HepG2 (cell line): ENCODE data around the gene STC2. TPM values are rescaled to one million over a fixed set of nuclear protein-coding genes. Genes with fewer than 3 reads are reported as not detected.

Experiments
- ASH2L ChIP-seq: fragments of 300-600, 200-600 bp; sonication (generic); IDR thresholded peaks from 2 replicates; pipeline ENCODE4 v1.7.0; 2017; ENCODE audit warnings: low read depth, mild to moderate bottlenecking, moderate library complexity, mixed read lengths, low read length; ENCODE audit not compliant: insufficient read length
- FOXC1 ChIP-seq: sonication (generic); formaldehyde crosslinking; IDR thresholded peaks from 2 replicates; pipeline ENCODE4 v1.8.0; 2022; ENCODE audit warnings: mild to moderate bottlenecking, missing genetic modification reagents, borderline replicate concordance
- HMG20A ChIP-seq: IDR thresholded peaks from 2 replicates; pipeline ENCODE4 v1.6.1; 2016; ENCODE audit warnings: borderline replicate concordance
- KDM6A ChIP-seq: IDR thresholded peaks from 2 replicates; pipeline ENCODE4 v1.6.1; 2016; ENCODE audit warnings: low read depth
- MYPOP ChIP-seq: sonication (generic); formaldehyde crosslinking; IDR thresholded peaks from 2 replicates; pipeline ENCODE4 v1.8.1; 2023; ENCODE audit warnings: mild to moderate bottlenecking, moderate library complexity, missing genetic modification reagents
- NCOA1 ChIP-seq: sonication (generic); formaldehyde crosslinking; IDR thresholded peaks from 2 replicates; pipeline ENCODE4 v1.9.0; 2021; ENCODE audit warnings: missing genetic modification reagents
- PAWR ChIP-seq: sonication (generic); formaldehyde crosslinking; IDR thresholded peaks from 2 replicates; pipeline ENCODE4 v1.4.0; 2020; ENCODE audit warnings: missing genetic modification reagents, mild to moderate bottlenecking, borderline replicate concordance
- SNRNP70 ChIP-seq: fragments of 200-400 bp; formaldehyde crosslinking; IDR thresholded peaks from 2 replicates; pipeline ENCODE4 v1.6.1; 2017; ENCODE audit warnings: mild to moderate bottlenecking, low read depth, low read length, moderate library complexity
- STAT5B ChIP-seq: sonication (generic); formaldehyde crosslinking; IDR thresholded peaks from 2 replicates; pipeline ENCODE4 v1.4.0; 2020; ENCODE audit warnings: missing genetic modification reagents
- SUZ12 ChIP-seq: fragments of 150-350 bp; IDR thresholded peaks from 2 replicates; pipeline ENCODE4 v1.6.1; 2014; ENCODE audit warnings: low read depth, low read length
- TFDP1 ChIP-seq: IDR thresholded peaks from 2 replicates; pipeline ENCODE4 v1.6.1; 2016; ENCODE audit warnings: missing compliant biosample characterization, missing genetic modification reagents, borderline replicate concordance
- ZFP36 ChIP-seq: fragments of 150-350 bp; IDR thresholded peaks from 2 replicates; pipeline ENCODE4 v1.6.1; 2018; ENCODE audit warnings: borderline replicate concordance, low read length, low read depth; ENCODE audit not compliant: partially characterized antibody
- ZNF232 ChIP-seq: sonication (generic); formaldehyde crosslinking; IDR thresholded peaks from 2 replicates; pipeline ENCODE4 v1.4.0; 2020; ENCODE audit warnings: missing genetic modification reagents, borderline replicate concordance
- ZNF24 ChIP-seq: fragments of 450-650 bp; IDR thresholded peaks from 2 replicates; pipeline ENCODE4 v1.6.1; 2017; ENCODE audit warnings: antibody characterized with exemption, mild to moderate bottlenecking
- ZNF264 ChIP-seq: sonication (generic); formaldehyde crosslinking; IDR thresholded peaks from 2 replicates; pipeline ENCODE4 v1.4.0; 2020; ENCODE audit warnings: missing genetic modification reagents
- ZNF343 ChIP-seq: sonication (generic); formaldehyde crosslinking; IDR thresholded peaks from 2 replicates; pipeline ENCODE4 v1.4.0; 2020; ENCODE audit warnings: mild to moderate bottlenecking, missing genetic modification reagents
- ZNF761 ChIP-seq: sonication (generic); formaldehyde crosslinking; conservative IDR thresholded peaks from 2 replicates; pipeline ENCODE4 v1.4.0; 2020; ENCODE audit warnings: mild to moderate bottlenecking, missing genetic modification reagents
- ZNF788 ChIP-seq: sonication (generic); formaldehyde crosslinking; IDR thresholded peaks from 2 replicates; pipeline ENCODE4 v1.5.0; 2020; ENCODE audit warnings: mild to moderate bottlenecking, missing genetic modification reagents, borderline replicate concordance
- ZSCAN30 ChIP-seq: sonication (generic); formaldehyde crosslinking; IDR thresholded peaks from 2 replicates; pipeline ENCODE4 v1.5.0; 2020; ENCODE audit warnings: mild to moderate bottlenecking, missing genetic modification reagents
- polyA plus RNA-seq, 8 experiments: library from polyadenylated mRNA; depleted of rRNA in 3 of 8; stranded (reverse) in 7 of 8; unstranded in 1 of 8; fragments of >200 nt; fragmentation: Illumina TruSeq in 4 of 8; extraction: Trizol in 4 of 8; gene quantifications; 2 replicates each; pipeline versions ENCODE4 v1.2.1 to v1.2.3, GENCODE V29; 2011 to 2016; ENCODE audit warnings: low read depth in 4 of 8, missing spikeins in 1 of 8, mixed read lengths in 1 of 8; ENCODE audit not compliant: insufficient read depth in 1 of 8
- total RNA-seq, 5 experiments: library from RNA; depleted of rRNA; stranded (reverse); fragments of >200 nt; fragmentation: Illumina TruSeq; extraction: Trizol; gene quantifications; 2 replicates each; pipeline ENCODE4 v1.2.3, GENCODE V29; 2016; ENCODE audit warnings: low read depth in 1 of 5
- TF ChIP-seq, protein P1 (sequence below): sonication (generic); formaldehyde crosslinking; IDR thresholded peaks from 2 replicates; pipeline ENCODE4 v1.4.0; 2020; ENCODE audit warnings: mild to moderate bottlenecking, low read depth, missing genetic modification reagents
- TF ChIP-seq, protein P2 (sequence below): sonication (generic); formaldehyde crosslinking; IDR thresholded peaks from 2 replicates; pipeline ENCODE4 v1.5.0; 2020; ENCODE audit warnings: missing genetic modification reagents, mild to moderate bottlenecking, borderline replicate concordance
- TF ChIP-seq, protein P3 (sequence below): sonication (generic); formaldehyde crosslinking; IDR thresholded peaks from 2 replicates; pipeline ENCODE4 v1.8.0; 2022; ENCODE audit warnings: mild to moderate bottlenecking, missing genetic modification reagents, borderline replicate concordance

Gene STC2
- total and polyA plus RNA-seq, 2 of the 13 experiments (the other 11 are each of a cell fraction or from before 2014, with no cell fraction given) = 27.1 to 69.2 TPM

DNA sequence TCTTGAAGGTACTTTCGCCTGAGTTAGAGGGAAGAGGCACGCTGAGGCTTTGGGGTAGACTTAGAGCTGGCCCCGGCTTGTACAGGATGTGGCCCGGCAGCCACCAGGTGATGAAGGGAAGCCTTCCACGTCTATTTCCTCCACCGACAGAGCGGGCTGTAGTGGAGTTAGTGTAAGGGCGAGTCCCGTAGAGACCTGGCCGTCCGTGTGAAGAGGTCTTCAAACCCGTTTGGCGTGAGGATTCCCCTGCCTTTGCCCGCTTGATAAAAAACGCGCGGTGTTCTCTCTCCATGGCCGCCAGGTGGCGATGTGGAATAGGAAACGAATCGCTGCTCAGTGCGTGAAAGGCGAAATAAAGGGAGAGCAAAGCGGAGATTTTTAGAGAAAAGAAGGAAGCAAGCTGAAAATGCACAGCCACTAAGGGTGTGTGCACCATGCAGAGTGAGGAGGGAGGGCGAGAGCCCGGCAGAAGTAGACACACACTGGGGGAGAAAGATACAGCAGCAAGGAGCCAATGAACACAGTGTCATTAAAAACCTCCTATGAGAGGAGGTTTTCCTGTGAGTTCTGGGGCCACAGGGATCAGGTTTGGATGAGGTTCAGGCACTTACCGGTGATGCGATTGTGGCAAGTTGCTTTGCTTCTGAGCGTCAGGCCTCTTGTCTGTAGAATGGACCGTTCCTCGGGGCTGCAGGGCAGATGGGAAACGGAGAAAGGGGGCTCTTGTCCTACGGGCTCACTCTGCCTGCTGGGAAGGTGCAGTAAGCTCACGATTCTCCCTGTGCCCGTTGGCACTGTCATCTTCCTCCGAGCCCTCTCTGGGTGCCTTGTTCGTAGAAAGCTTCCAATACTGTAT is 34.2 kb downstream of the STC2 start (continued):
- TF ChIP-seq, protein P1, sequence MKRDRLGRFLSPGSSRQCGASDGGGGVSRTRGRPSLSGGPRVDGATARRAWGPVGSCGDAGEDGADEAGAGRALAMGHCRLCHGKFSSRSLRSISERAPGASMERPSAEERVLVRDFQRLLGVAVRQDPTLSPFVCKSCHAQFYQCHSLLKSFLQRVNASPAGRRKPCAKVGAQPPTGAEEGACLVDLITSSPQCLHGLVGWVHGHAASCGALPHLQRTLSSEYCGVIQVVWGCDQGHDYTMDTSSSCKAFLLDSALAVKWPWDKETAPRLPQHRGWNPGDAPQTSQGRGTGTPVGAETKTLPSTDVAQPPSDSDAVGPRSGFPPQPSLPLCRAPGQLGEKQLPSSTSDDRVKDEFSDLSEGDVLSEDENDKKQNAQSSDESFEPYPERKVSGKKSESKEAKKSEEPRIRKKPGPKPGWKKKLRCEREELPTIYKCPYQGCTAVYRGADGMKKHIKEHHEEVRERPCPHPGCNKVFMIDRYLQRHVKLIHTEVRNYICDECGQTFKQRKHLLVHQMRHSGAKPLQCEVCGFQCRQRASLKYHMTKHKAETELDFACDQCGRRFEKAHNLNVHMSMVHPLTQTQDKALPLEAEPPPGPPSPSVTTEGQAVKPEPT = 0 out of 2 replicates have a peak, but pooled peaks have one; percentile 30
- TF ChIP-seq ZNF761 (no peak), HMG20A (CRISPR knock-in tag) (0 out of 2 replicates have a peak, but pooled peaks have one; percentile 31), ZNF343 (no peak), TFDP1 (CRISPR knock-in tag) (peak; percentile 74; the same call in 1 of the 2 replicates), ZNF264 (CRISPR knock-in tag) (no peak), ZFP36 (no peak), ZSCAN30 (no peak), ZNF788 (CRISPR knock-in tag) (no peak; the same call in 1 of the 2 replicates), STAT5B (no peak), KDM6A (no peak), ZNF232 (CRISPR knock-in tag) (no peak), MYPOP (CRISPR knock-in tag) (peak; percentile 68), SUZ12 (no peak), PAWR (no peak), NCOA1 (CRISPR knock-in tag) (no peak), ZNF24 (no peak), FOXC1 (peak; percentile 49; the same call in 1 of the 2 replicates), SNRNP70 (no peak), ASH2L (no peak)
- TF ChIP-seq, protein P2, sequence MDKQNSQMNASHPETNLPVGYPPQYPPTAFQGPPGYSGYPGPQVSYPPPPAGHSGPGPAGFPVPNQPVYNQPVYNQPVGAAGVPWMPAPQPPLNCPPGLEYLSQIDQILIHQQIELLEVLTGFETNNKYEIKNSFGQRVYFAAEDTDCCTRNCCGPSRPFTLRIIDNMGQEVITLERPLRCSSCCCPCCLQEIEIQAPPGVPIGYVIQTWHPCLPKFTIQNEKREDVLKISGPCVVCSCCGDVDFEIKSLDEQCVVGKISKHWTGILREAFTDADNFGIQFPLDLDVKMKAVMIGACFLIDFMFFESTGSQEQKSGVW (CRISPR knock-in tag) = no peak
- TF ChIP-seq, protein P3, sequence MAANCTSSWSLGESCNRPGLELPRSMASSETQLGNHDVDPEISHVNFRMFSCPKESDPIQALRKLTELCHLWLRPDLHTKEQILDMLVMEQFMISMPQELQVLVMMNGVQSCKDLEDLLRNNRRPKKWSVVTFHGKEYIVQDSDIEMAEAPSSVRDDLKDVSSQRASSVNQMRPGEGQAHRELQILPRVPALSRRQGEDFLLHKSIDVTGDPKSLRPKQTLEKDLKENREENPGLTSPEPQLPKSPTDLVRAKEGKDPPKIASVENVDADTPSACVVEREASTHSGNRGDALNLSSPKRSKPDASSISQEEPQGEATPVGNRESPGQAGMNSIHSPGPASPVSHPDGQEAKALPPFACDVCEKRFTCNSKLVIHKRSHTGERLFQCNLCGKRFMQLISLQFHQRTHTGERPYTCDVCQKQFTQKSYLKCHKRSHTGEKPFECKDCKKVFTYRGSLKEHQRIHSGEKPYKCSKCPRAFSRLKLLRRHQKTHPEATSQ (CRISPR knock-in tag) = peak; percentile 79; the same call in 1 of the 2 replicates
